Transverse colon (tissue), 3 donors: Measurements from ENCODE around the gene SDF2L1.

Source experiments
- CTCF ChIP-seq, 5 experiments: fragments of 200-600 bp in 3 of 5; fragments of 450-650 bp in 2 of 5; sonication (generic) in 3 of 5; IDR thresholded peaks; 1 replicate in 2 of 5; 2 replicates in 3 of 5; pipeline ENCODE4 v1.5.1; 2016 to 2017; ENCODE audit warnings: antibody characterized with exemption in 5 of 5, inconsistent platforms in 3 of 5, mild to moderate bottlenecking in 2 of 5, moderate library complexity in 1 of 5
- POLR2A ChIP-seq: fragments of 450-650 bp; IDR thresholded peaks from one replicate; pipeline ENCODE4 v1.6.1; 2016; ENCODE audit warnings: antibody characterized with exemption, mild to moderate bottlenecking, moderate library complexity

GRCh38 chr22:21611210-21611977 lies 30.7 kb upstream of the SDF2L1 start:
- TF ChIP-seq CTCF (IDR thresholded peaks at IDR 0.05) (no peak), POLR2A (no peak)
